Skeletal muscle satellite cell (primary cell): Measurements from ENCODE around the gene DMBX1.

ENCODE experiments used
- H3K27me3 ChIP-seq: 2 replicates; pipeline ENCODE4 v1.7.0; 2013; ENCODE audit warnings: low read length; ENCODE audit not compliant: control insufficient read depth, insufficient read depth
- H3K36me3 ChIP-seq: 2 replicates; pipeline ENCODE4 v1.7.0; 2013; ENCODE audit warnings: mild to moderate bottlenecking, control low read depth, low read length; ENCODE audit not compliant: insufficient read depth
- H3K4me1 ChIP-seq: 2 replicates; pipeline ENCODE4 v1.7.0; 2013; ENCODE audit warnings: low read length; ENCODE audit not compliant: control insufficient read depth, insufficient read depth
- H3K4me2 ChIP-seq: 2 replicates; pipeline ENCODE4 v1.7.0; 2013; ENCODE audit warnings: mild to moderate bottlenecking, low read length
- H3K4me3 ChIP-seq: 2 replicates; pipeline ENCODE4 v1.7.0; 2013; ENCODE audit warnings: low read length
- H3K9ac ChIP-seq: 2 replicates; pipeline ENCODE4 v1.7.0; 2013; ENCODE audit warnings: mild to moderate bottlenecking, low read depth, low read length, moderate library complexity
- H3K9me3 ChIP-seq: replicated peaks from 2 replicates; pipeline ENCODE4 v1.7.0; 2013; ENCODE audit warnings: mild to moderate bottlenecking, control low read depth, low read length

The DMBX1 gene

DNA sequence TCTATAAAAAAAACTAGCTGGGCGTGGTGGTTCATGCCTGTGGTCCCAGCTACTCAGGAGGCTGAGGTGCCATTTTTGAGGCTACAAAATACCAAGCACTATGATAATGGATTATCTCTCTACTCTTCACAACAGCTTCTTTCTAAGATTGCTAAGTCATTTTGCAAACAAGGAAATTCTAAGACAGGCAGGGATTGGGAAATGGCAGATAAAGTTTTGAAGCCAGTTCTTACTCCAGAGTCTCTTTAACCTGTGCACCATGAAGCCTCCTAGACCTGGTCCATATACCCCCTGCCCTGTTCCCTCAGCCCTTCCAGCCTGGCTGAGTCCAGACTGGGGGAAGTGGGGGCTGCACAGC, 39.5 kb upstream of the DMBX1 start:
- no peaks in the 10 kb centered on the region for H3K36me3 ChIP-seq
- H3K4me3 ChIP-seq = no peak overlapping the region
- no peaks in the 10 kb centered on the region for H3K9me3 ChIP-seq
- H3K4me2 ChIP-seq = no peak overlapping the region
- H3K9ac ChIP-seq = no peak overlapping the region
- H3K4me1 ChIP-seq = no peaks in the 10 kb centered on the region
- H3K27me3 ChIP-seq = peaks cover 94% of the 10 kb centered on the region

DNA sequence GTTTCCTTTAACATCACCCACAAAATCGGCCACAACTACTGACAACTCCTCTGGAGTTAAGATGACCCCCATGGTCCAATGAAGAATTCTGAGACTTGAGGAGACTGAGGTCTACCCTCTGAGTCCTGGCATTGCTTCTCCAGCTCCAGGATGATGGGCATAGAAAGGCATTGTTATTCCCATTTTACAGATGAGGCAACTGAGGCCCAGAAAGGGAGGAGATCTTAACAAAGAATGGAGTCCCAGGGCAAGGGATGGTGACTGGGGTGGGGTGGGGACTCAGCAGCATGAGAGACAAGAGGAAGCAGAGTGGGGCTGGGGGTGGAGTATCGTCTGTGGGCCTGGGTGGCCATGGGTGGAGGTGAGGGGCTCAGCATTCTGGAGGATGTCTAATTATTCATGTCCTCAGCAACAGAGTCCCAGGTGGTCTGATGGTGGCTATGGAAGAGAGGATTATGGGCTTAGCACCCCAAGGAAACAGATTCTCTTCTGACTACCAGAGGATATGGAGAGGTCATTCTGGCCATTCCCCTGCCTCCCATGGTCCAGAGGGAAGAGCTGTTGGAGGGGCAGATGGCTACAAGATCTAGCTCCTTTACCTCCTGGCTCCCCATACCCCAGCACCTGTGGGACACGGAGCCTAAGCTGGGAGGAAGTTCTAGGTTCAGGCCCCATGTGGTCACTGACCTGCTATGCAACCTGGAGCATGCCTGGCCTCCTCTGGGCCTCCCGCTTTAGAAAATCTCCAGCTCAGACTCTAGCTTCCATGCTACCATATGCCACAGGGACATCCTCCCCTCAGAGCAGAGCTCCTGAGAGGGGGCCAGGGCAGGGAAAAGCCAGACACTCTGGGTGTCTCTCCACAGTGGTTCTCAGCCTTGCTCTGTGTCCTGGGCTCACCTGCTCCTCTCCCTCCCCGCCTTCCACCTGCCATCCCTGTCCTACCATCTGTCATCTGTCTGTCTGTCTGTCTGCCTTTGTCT, 37.4 kb upstream of the DMBX1 start:
- Histone ChIP-seq H3K36me3 (no peaks in the 10 kb centered on the region), H3K4me2 (no peak overlapping the region), H3K9ac (no peak overlapping the region), H3K9me3 (no peaks in the 10 kb centered on the region), H3K4me3 (no peak overlapping the region), H3K4me1 (no peaks in the 10 kb centered on the region), H3K27me3 (peaks cover 89% of the 10 kb centered on the region)

DNA sequence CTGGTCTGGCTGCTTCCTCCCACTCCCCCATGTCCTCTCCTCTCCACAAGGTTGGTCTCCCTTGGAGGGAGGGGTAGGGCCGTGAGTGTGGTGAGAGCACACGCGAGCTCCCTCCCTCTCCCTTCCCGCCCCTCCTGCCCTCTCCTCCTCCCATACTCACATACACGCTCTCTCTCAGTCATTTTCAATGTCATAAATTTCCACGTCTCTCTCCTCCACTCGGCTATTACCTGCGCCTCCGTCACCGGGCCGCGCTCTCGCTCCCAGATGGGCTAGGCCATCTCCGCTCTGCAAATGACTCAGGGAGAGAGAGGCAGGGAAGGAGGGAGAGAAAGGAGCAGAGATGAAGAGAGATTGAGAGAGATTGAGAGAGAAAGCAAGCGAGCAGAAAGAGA, 36.7 kb upstream of the DMBX1 start:
- no peaks in the 10 kb centered on the region for H3K4me1 ChIP-seq
- peaks cover 84% of the 10 kb centered on the region for H3K27me3 ChIP-seq
- no peaks in the 10 kb centered on the region for H3K9me3 ChIP-seq
- H3K36me3 ChIP-seq = no peaks in the 10 kb centered on the region
- no peak overlapping the region for H3K9ac ChIP-seq
- no peak overlapping the region for H3K4me2 ChIP-seq
- H3K4me3 ChIP-seq = no peak overlapping the region

DNA sequence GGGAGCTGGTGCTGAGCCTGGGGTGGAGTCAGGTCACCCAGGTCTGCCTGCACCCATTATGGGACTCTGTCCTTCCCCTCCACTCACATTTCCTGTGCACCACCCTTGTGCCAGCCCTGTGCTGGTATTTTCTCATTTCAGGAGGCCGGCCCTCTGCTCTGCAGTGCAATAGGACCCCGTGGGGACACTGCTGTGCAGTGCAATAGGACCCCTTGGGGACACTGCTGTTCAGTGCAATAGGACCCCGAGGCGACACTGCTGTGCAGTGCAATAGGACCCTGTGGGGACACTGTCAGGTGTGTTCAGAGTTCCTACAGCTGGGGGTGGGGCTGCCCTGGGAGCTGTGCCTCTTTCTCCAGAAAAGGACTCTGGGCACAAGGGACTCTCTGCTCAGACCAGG, 36.2 kb upstream of the DMBX1 start:
- Histone ChIP-seq H3K27me3 (peaks cover 84% of the 10 kb centered on the region), H3K36me3 (no peaks in the 10 kb centered on the region), H3K9ac (no peak overlapping the region), H3K9me3 (no peaks in the 10 kb centered on the region), H3K4me3 (no peak overlapping the region), H3K4me1 (no peaks in the 10 kb centered on the region), H3K4me2 (no peak overlapping the region)

DNA sequence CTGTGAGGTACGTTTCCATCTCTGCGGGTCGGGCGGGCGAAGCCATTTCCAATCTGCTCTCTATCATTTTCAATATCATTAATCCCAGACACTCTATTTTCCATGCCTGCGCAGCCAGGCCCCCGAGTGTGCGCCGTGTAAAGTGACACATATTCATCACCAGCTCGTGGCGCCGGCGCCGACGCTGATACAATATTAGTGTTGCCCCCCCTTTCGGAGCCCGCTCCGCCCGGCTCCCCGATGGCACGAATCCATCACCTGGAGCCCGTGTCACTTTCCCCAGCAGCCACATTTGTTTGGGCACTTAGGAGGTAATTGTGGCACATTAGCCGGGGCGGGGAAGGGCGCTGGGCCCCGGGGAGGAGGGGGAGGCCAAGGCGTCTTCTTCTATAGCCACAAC, 33.7 kb upstream of the DMBX1 start:
- Histone ChIP-seq H3K36me3 (no peaks in the 10 kb centered on the region), H3K4me2 (no peak overlapping the region), H3K27me3 (peaks cover 85% of the 10 kb centered on the region), H3K9ac (no peak overlapping the region), H3K4me1 (no peaks in the 10 kb centered on the region), H3K4me3 (no peak overlapping the region), H3K9me3 (no peaks in the 10 kb centered on the region)

DNA sequence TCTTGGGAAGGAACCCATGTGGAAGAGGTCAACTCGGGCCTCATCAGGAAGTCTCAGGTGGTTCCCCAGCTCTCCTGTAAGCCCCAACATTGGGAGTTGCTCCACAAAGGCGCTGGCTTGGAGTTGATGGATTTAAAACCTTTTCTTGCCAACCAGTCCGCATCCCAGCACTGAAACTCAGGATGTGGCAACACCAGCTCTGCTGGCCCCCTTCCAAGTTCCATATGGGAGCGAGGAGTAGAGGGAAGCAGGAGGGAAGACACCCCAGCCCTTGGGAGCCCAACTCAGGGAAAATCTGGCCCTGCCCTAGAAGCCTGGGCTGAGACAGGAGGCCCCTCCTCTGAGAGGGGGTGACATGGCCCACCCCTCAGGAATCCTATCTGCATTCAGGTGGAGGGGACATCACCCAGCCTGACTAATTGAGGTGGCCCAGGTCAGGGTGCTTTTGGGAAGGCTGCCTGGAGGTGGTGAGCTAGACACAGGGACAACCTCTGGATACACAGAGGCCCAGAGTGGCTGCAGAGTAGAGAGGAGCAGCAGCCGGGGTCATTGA, 33.1 kb upstream of the DMBX1 start:
- H3K4me1 ChIP-seq = no peaks in the 10 kb centered on the region
- peaks cover 84% of the 10 kb centered on the region for H3K27me3 ChIP-seq
- no peaks in the 10 kb centered on the region for H3K36me3 ChIP-seq
- H3K9me3 ChIP-seq = no peaks in the 10 kb centered on the region
- H3K4me3 ChIP-seq = no peak overlapping the region
- H3K9ac ChIP-seq = no peak overlapping the region
- no peak overlapping the region for H3K4me2 ChIP-seq

DNA sequence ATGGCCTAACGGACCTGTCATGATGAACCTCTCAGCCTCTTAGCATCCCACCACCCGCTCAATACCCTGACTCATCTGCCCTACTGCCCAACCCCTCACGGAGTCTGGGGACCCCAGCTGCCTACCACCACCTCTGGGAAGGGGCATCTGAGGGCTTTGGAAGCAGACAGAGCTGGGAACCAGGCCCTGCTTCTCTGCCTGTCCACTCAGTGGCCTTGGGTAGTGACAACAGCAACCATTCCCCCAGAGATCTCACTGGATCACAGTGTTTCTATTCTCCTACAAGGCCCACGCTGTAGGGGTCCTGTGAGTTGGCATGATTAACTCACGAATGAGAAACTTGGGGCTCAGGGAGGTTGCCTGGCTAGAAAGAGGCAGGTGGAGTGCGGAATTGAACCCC, 32.5 kb upstream of the DMBX1 start:
- H3K4me1 ChIP-seq = peaks cover 5% of the 10 kb centered on the region
- no peak overlapping the region for H3K9ac ChIP-seq
- no peak overlapping the region for H3K4me2 ChIP-seq
- H3K9me3 ChIP-seq = no peaks in the 10 kb centered on the region
- H3K36me3 ChIP-seq = no peaks in the 10 kb centered on the region
- no peak overlapping the region for H3K4me3 ChIP-seq
- peaks cover 84% of the 10 kb centered on the region for H3K27me3 ChIP-seq

DNA sequence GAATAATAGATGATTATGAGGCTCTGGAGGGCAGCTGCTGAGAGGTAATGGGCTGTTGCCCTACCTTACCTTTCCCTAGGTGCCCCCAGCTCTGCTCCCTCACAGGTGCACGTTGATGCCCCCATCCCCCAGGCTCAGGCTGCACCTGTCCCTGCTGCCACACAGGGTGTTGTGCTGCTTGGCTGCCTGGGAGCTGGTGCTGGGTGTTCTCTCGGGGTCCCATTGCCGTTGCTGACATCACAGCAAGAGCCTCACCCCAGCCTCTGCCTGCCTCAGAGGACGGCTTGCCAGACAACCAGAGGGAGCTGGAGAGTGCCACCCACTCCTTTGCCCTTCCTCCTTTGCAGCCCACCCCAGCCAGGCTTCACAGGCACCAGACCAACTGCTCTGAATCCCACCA, 31.4 kb upstream of the DMBX1 start:
- Histone ChIP-seq H3K9me3 (no peaks in the 10 kb centered on the region), H3K27me3 (peaks cover 77% of the 10 kb centered on the region), H3K4me3 (no peak overlapping the region), H3K4me1 (peaks cover 6% of the 10 kb centered on the region), H3K4me2 (no peak overlapping the region), H3K9ac (no peak overlapping the region), H3K36me3 (no peaks in the 10 kb centered on the region)

DNA sequence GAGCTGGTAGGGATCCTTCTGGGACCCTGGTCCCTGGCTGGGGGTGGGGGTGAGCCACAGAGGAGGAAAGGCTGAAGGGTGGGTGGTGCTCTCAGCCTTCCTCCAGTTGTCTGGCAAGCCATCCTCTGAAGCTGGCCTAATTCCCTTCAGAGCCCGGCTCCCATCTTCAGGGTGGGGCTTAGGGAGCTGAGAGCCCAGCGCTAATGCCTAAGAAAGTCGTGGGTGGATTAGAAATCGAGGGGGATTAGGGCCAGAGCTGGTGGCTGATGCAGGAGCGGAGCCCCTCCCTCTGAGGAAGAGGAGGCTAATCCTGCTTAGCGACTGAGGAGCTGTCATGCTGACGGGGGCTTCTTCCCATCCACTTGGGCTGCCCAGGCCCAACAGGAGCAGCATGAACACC, 30.8 kb upstream of the DMBX1 start:
- Histone ChIP-seq H3K36me3 (no peaks in the 10 kb centered on the region), H3K27me3 (peaks cover 71% of the 10 kb centered on the region), H3K4me1 (peaks cover 6% of the 10 kb centered on the region), H3K9me3 (no peaks in the 10 kb centered on the region), H3K9ac (no peak overlapping the region), H3K4me3 (no peak overlapping the region), H3K4me2 (no peak overlapping the region)

DNA sequence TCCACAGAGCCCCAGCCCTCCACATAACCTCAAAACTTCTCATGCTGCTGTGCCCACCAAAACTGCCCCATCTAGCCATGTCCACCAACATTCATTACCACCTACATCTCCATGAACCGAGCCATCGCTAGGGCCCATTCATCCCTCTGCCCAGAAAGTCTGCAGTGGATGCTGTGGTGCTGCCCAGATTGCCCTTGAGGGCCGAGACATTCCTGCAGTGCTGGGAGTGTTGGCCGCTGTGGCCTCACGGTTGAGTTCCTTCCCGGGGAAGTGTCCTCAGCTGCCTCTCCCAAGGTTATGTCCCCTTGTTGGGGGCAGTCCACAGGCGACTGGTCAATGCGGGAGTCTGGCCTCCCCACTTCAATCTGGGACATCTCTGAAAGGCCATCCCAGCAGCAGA, 30.3 kb upstream of the DMBX1 start:
- no peaks in the 10 kb centered on the region for H3K9me3 ChIP-seq
- H3K36me3 ChIP-seq = no peaks in the 10 kb centered on the region
- no peak overlapping the region for H3K9ac ChIP-seq
- H3K4me1 ChIP-seq = peaks cover 6% of the 10 kb centered on the region
- peaks cover 66% of the 10 kb centered on the region for H3K27me3 ChIP-seq
- no peak overlapping the region for H3K4me2 ChIP-seq
- no peak overlapping the region for H3K4me3 ChIP-seq

DNA sequence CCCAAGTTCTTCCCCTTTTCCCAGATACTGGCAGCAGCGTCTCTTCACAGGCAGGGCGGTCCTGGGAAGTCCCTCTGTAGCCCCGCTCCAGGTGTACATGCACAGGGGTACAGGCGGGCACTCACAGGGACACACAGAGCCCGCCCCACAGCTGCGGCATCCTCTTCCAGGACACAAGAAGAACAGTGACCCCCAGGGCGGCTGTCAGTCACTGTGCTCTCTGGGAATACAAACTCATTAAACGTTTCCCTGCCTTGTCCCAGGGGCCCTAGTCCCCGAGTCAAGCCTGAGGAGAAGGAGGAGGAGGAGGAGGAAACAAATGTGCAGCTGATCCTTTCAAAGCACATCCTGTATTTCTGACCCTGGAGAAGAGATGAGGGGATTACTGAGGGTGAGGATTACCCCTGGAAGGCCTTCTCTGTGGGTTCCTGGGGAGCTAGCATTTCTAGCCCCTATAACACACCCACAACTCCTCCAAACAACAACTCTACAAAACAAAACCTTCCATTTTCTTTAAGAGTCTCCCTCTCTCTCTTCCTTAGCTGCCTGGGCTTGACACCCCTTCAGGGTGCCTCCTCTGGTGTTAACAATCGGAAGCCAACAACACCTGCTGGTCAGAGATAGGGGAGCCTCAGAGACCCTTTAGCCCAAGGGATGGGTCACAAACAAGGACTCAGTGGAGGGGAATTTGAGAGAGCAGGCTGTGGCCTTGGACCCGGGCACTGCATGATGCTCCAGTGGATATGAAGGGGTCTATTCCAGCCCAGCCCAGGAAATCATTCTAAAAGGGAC, 28.4 kb upstream of the DMBX1 start:
- H3K4me3 ChIP-seq = no peak overlapping the region
- H3K9me3 ChIP-seq = no peaks in the 10 kb centered on the region
- H3K36me3 ChIP-seq = no peaks in the 10 kb centered on the region
- no peak overlapping the region for H3K4me2 ChIP-seq
- H3K27me3 ChIP-seq = peaks cover 63% of the 10 kb centered on the region
- H3K4me1 ChIP-seq = peaks cover 6% of the 10 kb centered on the region
- H3K9ac ChIP-seq = no peak overlapping the region
